ENCODE measurements around the gene LRRK2. TPM values are rescaled to one million over a fixed set of nuclear protein-coding genes. Genes with fewer than 3 reads are reported as not detected.

The LRRK2 gene
- total RNA-seq, 2 experiments from 2014 or later, result not detected

DNA sequence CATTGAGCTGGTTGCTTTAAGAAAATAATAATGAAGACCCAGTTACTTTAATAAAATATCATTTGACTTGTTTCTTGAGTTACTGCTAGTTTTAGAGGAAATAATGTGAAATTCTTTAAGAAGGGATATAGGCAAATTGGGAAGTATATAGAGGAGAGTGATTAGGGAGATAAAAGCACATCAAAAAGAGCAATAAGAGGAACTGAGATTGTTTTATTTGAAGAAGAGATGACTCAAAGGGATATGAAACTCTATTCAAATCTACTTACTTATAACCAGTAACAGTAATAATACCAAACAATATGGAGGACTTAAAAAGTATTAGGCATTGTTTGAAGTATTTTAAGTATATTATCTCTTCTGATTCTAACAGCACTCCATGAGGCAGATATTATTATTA, 37.1 kb downstream of the LRRK2 start:
- CTCF ChIA-PET, result no interaction called here
- POLR2A ChIA-PET, result no interaction called here
- DNase-seq (no peak), ATAC-seq (no peak)
- Mint-ChIP-seq H3K27ac (no peak overlapping the region), H3K4me1 (no peaks in the 10 kb centered on the region), H3K27me3 (no peaks in the 10 kb centered on the region), H3K9me3 (ENCODE audit: low read depth) (no peaks in the 10 kb centered on the region), H3K4me3 (no peak overlapping the region), H3K36me3 (ENCODE audit: low read depth) (no peaks in the 10 kb centered on the region)
- intact Hi-C loops (cut with DNase I, micrococcal nuclease), result no loop called here

DNA sequence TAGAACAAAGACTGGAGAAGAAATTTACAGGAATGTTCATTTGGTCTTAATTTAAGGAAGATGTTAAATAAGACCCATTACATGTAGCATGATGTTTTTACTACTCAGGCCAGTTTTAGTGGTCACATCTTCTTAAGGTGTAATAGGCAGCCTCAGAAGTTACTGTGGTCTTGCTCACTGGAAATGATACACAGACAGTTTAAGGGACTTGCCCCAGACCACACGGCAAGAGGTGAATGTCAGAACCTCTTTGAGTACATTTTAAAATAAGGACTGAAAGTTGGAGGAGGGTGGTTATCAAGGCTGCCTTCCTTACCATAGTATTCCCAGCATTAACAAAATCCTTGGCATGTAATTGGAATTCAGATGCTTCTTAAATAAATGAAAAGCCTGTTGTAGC, 37.9 kb downstream of the LRRK2 start:
- Mint-ChIP-seq H3K27me3 (no peaks in the 10 kb centered on the region), H3K9me3 (ENCODE audit: low read depth) (no peaks in the 10 kb centered on the region), H3K4me3 (no peak overlapping the region), H3K4me1 (no peaks in the 10 kb centered on the region), H3K27ac (no peak overlapping the region), H3K36me3 (ENCODE audit: low read depth) (no peaks in the 10 kb centered on the region)
- DNase-seq, result no peak
- CTCF ChIA-PET, result no interaction called here
- POLR2A ChIA-PET, result no interaction called here
- intact Hi-C loops (cut with DNase I, micrococcal nuclease), result no loop called here
- ATAC-seq, result no peak

DNA sequence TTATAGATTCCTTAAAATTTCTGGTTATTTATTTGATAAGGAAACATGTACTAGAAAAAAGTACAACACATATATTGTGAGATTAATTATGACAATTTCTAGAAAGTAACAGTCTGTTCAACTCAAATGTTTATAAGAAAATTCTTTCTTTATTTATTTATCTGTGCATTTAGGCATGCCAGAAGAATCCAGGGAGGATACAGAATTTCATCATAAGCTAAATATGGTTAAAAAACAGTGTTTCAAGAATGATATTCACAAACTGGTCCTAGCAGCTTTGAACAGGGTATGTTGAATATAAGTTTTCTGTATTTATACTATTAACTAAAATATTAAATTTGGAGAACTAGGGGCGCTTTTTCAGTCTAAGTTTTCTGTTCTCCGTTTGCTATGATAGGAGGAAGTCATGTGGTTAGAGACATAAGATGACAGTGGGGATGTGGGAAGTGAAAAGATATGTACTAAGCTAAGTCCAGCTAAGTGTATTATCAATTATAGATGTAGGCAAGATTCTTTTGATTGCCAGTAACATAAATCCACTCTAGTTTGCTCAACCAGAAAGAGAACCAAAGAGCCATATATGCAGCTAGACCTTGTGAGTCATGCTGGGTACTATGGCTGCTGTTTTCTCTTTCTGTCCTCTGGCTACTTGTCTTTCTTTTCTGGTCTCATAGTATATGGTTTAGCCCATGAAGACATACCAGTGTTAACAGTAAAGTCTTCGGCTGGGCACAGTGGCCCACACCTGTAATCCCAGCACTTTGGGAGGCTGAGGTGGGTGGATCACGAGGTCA, 39.0 kb downstream of the LRRK2 start:
- intact Hi-C loops (cut with DNase I, micrococcal nuclease), result no loop called here
- no peaks in the 10 kb centered on the region for H3K36me3 Mint-ChIP-seq (ENCODE audit: low read depth)
- ATAC-seq, result no peak
- no peak overlapping the region for H3K4me3 Mint-ChIP-seq
- no peaks in the 10 kb centered on the region for H3K4me1 Mint-ChIP-seq
- CTCF ChIA-PET, result no interaction called here
- DNase-seq, result no peak
- H3K9me3 Mint-ChIP-seq (ENCODE audit: low read depth), result no peaks in the 10 kb centered on the region
- no peak overlapping the region for H3K27ac Mint-ChIP-seq
- no peaks in the 10 kb centered on the region for H3K27me3 Mint-ChIP-seq
- POLR2A ChIA-PET, result no interaction called here

DNA sequence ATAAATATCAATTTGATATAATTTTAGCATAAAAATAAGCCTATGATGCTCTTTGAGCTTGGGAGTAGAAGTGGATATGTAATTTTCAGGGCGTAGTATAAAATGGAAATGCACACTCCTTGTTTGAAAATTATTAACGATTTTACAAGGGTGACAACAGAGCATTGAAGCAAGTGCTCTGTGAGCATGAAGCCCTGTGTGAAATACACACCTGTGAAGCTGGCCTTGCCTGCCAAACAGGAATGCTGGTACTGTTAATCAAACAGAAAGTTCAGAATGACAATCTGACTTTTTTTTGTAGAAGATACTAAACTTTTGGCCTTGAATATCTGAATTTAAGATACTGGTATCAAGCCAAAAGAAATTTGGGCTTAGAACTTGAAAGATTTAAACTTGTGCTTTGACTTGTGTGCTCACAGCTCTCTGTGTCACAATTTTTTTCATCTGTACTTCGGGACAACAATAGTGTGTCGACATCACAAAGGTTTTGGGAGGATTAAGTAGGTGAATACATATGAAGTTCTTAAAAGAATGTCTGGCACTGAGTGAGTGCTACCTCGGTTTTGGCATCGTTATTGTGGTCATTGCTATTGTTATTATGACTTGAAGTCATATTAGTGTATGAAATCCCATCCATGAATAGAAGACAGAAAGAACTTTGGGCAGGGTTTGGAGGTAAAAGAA, 47.3 kb downstream of the LRRK2 start:
- H3K4me3 Mint-ChIP-seq, result no peak overlapping the region
- intact Hi-C loops (cut with DNase I, micrococcal nuclease), result no loop called here
- H3K36me3 Mint-ChIP-seq (ENCODE audit: low read depth), result no peaks in the 10 kb centered on the region
- no peaks in the 10 kb centered on the region for H3K27me3 Mint-ChIP-seq
- H3K4me1 Mint-ChIP-seq, result no peaks in the 10 kb centered on the region
- ATAC-seq (no peak), DNase-seq (no peak)
- POLR2A ChIA-PET, result no interaction called here
- no peak overlapping the region for H3K27ac Mint-ChIP-seq
- CTCF ChIA-PET, result no interaction called here
- H3K9me3 Mint-ChIP-seq (ENCODE audit: low read depth), result no peaks in the 10 kb centered on the region

DNA sequence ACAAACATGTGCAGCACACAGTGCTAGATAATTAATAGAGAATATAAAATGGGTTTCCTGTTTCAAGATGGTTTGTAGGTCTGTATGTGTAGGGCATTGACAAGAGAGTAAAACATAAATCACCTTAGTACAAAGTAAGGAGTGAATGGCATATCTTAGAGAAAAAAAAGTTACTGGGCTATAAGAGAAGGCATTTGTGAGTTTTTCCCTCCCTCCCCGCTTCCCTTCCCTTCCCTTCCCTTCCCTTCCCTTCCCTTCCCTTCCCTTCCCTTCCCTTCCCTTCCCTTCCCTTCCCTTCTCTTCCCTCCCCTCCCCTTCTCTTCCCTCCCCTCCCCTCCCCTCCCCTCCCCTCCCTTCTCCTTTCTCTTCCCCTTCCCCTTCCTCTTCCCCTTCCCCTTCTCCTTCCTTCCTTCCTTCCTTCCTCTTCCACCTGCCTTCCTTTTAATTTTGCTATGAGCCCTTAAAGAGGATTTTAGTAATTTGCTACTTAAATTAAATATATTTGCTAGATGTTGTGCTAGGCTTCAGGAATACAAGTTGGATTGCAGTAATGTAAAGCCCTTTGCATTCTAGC, 57.1 kb downstream of the LRRK2 start:
- Mint-ChIP-seq H3K27ac (no peak overlapping the region), H3K9me3 (ENCODE audit: low read depth) (no peaks in the 10 kb centered on the region), H3K4me3 (no peak overlapping the region), H3K36me3 (ENCODE audit: low read depth) (no peaks in the 10 kb centered on the region), H3K27me3 (peaks cover 2% of the 10 kb centered on the region), H3K4me1 (no peaks in the 10 kb centered on the region)
- ATAC-seq (no peak), DNase-seq (no peak)
- ChIA-PET POLR2A (no interaction called here), CTCF (no interaction called here)
- intact Hi-C loops (cut with DNase I, micrococcal nuclease), result no loop called here

DNA sequence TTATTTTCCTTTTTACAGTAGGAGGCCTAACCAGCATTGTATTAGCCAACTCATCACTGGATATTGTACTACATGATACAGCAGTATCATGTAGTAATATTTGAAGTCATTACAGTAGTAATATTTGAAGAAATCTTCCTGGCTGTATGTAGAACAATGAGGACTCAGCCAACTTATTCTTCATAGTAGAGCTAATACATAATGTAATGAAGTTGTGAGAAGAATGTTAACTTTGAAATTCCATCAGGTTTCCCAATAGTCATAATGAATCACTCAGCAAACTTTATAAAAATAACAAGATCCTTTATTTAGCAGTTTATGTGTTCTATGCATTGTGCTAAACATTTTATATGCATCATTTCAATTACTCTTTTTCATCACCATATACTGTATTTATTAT, 61.8 kb downstream of the LRRK2 start:
- H3K9me3 Mint-ChIP-seq (ENCODE audit: low read depth), result peaks cover 2% of the 10 kb centered on the region
- no peak for DNase-seq

DNA sequence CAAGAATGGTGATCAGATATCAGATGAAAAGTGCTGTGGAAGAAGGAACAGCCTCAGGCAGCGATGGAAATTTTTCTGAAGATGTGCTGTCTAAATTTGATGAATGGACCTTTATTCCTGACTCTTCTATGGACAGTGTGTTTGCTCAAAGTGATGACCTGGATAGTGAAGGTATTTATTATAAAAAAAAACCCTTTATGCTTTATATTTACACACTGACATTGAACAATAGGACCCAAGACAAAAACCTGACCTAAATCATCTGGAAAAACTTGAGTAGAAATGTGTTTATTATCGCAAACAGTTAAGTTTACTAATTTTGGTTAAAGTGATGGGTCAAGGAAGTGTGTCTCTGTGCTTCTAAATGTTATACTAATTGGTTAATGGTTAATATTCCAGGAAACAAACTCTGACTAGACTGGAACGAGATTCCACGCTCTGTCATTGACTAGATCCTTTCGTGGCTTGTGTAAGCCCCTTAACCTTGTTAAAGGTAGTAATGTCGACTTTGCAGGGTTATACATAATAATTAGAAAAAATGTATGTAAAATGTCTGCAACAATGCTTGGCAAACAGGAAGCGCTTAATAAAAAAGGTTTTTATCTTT, 62.7 kb downstream of the LRRK2 start:
- intact Hi-C loops (cut with DNase I, micrococcal nuclease), result no loop called here
- H3K27ac Mint-ChIP-seq, result no peak overlapping the region
- peaks cover 2% of the 10 kb centered on the region for H3K9me3 Mint-ChIP-seq (ENCODE audit: low read depth)
- H3K4me3 Mint-ChIP-seq, result no peak overlapping the region
- DNase-seq (no peak), ATAC-seq (no peak)
- no peaks in the 10 kb centered on the region for H3K4me1 Mint-ChIP-seq
- H3K27me3 Mint-ChIP-seq, result no peaks in the 10 kb centered on the region
- ChIA-PET POLR2A (no interaction called here), CTCF (no interaction called here)
- H3K36me3 Mint-ChIP-seq (ENCODE audit: low read depth), result no peaks in the 10 kb centered on the region

More for the DNA sequence above, 61.8 kb downstream of the LRRK2 start:
- CTCF ChIA-PET, result no interaction called here
- no peaks in the 10 kb centered on the region for H3K27me3 Mint-ChIP-seq
- no peaks in the 10 kb centered on the region for H3K4me1 Mint-ChIP-seq
- H3K4me3 Mint-ChIP-seq, result no peak overlapping the region
- intact Hi-C loops (cut with DNase I, micrococcal nuclease), result no loop called here
- no peak for ATAC-seq
- H3K27ac Mint-ChIP-seq, result no peak overlapping the region
- POLR2A ChIA-PET, result no interaction called here
- no peaks in the 10 kb centered on the region for H3K36me3 Mint-ChIP-seq (ENCODE audit: low read depth)

DNA sequence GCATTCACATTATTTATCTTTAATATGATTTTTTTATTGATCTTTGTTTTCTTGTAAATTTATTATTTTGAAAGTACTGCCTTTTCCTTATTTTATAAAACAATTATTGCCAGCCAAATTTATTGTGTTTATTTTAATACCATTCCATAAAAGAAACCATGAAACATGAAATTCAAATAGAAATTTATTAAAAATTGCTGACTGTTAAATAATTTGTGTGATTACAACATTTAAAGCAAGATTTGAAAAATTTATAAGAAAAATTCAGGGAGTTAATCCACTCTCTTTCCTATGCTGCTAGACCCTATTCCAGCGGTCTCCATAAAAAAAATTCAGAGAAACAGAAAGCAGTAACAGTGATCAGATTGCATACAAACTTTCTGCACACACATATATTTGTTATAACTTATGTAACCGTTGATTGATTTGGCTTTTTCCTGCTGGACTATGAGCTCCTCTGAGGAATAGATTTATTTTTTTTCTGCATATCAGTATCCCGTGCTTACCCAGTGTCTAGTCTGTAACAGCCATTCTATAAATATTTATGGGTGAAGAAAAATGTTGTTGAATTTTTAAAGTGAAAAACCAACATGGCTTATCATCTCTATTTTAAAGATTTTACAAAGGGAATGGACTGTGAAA, 68.1 kb downstream of the LRRK2 start:
- H3K27me3 Mint-ChIP-seq, result peaks cover 4% of the 10 kb centered on the region
- POLR2A ChIA-PET, result no interaction called here

DNA sequence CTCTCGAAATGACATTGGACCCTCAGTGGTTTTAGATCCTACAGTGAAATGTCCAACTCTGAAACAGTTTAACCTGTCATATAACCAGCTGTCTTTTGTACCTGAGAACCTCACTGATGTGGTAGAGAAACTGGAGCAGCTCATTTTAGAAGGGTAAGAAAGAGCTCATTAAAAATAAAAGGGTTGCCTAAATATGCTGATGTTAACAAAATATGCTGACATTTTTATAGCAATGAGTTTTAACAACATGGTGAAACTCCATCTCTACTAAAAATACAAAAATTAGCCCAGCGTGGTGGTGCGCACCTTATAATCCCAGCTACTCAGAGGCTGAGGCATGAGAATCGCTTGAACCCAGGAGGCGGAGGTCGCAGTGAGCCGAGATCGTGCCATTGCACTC, 73.5 kb downstream of the LRRK2 start:
- no peak for ATAC-seq
- intact Hi-C loops (cut with DNase I, micrococcal nuclease), result no loop called here

More for the DNA sequence above, 68.1 kb downstream of the LRRK2 start:
- CTCF ChIA-PET, result no interaction called here
- Mint-ChIP-seq H3K4me3 (no peak overlapping the region), H3K36me3 (ENCODE audit: low read depth) (no peaks in the 10 kb centered on the region), H3K4me1 (no peaks in the 10 kb centered on the region), H3K9me3 (ENCODE audit: low read depth) (peaks cover 2% of the 10 kb centered on the region), H3K27ac (no peak overlapping the region)
- ATAC-seq, result no peak
- intact Hi-C loops (cut with DNase I, micrococcal nuclease), result no loop called here
- DNase-seq, result no peak

DNA sequence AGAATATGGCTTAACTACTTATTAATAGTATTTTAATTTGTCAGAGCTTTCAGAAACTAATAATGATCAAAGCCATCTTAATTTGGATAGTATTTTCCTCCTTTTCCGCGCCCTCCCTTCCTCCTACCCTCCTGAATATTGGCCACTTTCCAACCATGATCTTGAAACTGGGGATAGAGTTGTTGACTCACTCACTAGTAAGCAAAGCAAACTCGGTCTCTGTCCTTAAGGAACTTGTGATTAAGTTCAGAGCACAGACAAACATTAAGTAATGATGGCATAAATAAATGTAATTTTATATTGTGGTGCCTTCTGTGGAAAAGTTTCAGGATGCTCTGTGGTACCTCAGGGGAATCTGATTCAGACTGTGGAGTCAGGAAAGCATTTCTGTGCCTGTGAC, 75.7 kb downstream of the LRRK2 start:
- no peak for ATAC-seq
- Mint-ChIP-seq H3K4me1 (no peaks in the 10 kb centered on the region), H3K4me3 (no peak overlapping the region), H3K9me3 (ENCODE audit: low read depth) (no peaks in the 10 kb centered on the region), H3K27ac (no peak overlapping the region), H3K27me3 (peaks cover 4% of the 10 kb centered on the region), H3K36me3 (ENCODE audit: low read depth) (no peaks in the 10 kb centered on the region)
- POLR2A ChIA-PET, result no interaction called here
- DNase-seq, result no peak
- CTCF ChIA-PET, result no interaction called here
- intact Hi-C loops (cut with DNase I, micrococcal nuclease), result no loop called here

More for the DNA sequence above, 73.5 kb downstream of the LRRK2 start:
- Mint-ChIP-seq H3K36me3 (ENCODE audit: low read depth) (no peaks in the 10 kb centered on the region), H3K4me1 (no peaks in the 10 kb centered on the region), H3K27ac (no peak overlapping the region), H3K4me3 (no peak overlapping the region), H3K9me3 (ENCODE audit: low read depth) (no peaks in the 10 kb centered on the region), H3K27me3 (peaks cover 4% of the 10 kb centered on the region)
- DNase-seq, result no peak
- ChIA-PET POLR2A (no interaction called here), CTCF (interaction anchor here (0.5 kb wide), 1 partner anchor 204 kb away, joined by 4 read pairs; no protein-coding TSS in a partner anchor)

DNA sequence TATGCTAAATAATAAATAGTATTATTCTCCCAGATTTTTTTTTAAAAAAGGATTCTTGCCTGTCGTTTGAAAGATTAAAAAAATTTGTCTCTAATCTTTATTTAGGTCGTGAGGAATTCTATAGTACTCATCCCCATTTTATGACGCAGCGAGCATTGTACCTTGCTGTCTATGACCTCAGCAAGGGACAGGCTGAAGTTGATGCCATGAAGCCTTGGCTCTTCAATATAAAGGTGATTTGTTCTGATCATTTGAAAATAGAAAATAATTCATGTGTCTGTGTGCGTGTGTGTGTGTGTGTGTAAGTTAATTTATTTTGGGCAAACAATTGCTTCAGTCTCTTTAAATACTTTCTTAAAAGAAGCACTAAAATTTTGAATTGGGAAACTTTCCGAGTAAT, 84.2 kb downstream of the LRRK2 start:
- DNase-seq (no peak), ATAC-seq (no peak)
- ChIA-PET CTCF (no interaction called here), POLR2A (no interaction called here)
- H3K4me1 Mint-ChIP-seq, result no peaks in the 10 kb centered on the region
- no peaks in the 10 kb centered on the region for H3K9me3 Mint-ChIP-seq (ENCODE audit: low read depth)
- no peak overlapping the region for H3K27ac Mint-ChIP-seq
- H3K36me3 Mint-ChIP-seq (ENCODE audit: low read depth), result no peaks in the 10 kb centered on the region
- intact Hi-C loops (cut with DNase I, micrococcal nuclease), result no loop called here
- no peaks in the 10 kb centered on the region for H3K27me3 Mint-ChIP-seq
- no peak overlapping the region for H3K4me3 Mint-ChIP-seq

DNA sequence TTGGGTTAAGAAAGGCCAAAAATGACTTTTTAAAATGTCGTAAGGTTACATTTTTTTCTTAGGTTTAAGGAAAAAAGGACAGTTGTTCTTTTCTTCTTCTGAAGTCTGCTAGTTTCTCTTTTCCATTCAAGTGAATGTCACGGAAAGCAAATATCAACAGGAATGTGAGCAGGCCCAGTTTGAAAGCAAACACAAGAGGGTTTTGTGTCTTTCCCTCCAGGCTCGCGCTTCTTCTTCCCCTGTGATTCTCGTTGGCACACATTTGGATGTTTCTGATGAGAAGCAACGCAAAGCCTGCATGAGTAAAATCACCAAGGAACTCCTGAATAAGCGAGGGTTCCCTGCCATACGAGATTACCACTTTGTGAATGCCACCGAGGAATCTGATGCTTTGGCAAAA, 85.4 kb downstream of the LRRK2 start:
- H3K9me3 Mint-ChIP-seq (ENCODE audit: low read depth), result no peaks in the 10 kb centered on the region
- H3K27me3 Mint-ChIP-seq, result no peaks in the 10 kb centered on the region
- H3K4me1 Mint-ChIP-seq, result no peaks in the 10 kb centered on the region
- ATAC-seq (no peak), DNase-seq (no peak)
- intact Hi-C loops (cut with DNase I, micrococcal nuclease), result no loop called here
- POLR2A ChIA-PET, result no interaction called here
- CTCF ChIA-PET, result no interaction called here
- no peak overlapping the region for H3K27ac Mint-ChIP-seq
- no peak overlapping the region for H3K4me3 Mint-ChIP-seq
- H3K36me3 Mint-ChIP-seq (ENCODE audit: low read depth), result no peaks in the 10 kb centered on the region

Data from activated CD4-positive, alpha-beta T cell treated with anti-CD3 and anti-CD28 coated beads for 36 hours (primary cell).